NCI-H1105 (cell line): ENCODE results near the gene CAMK1D.

Experiments
- DNase-seq: peaks from one replicate; lab custom pipeline; 2025; lab: John Stamatoyannopoulos, UW

CAMK1D gene

GRCh38 chr10:12403119-12403518, 53.8 kb downstream of the CAMK1D start:
- DNase-seq, result no peak

DNA sequence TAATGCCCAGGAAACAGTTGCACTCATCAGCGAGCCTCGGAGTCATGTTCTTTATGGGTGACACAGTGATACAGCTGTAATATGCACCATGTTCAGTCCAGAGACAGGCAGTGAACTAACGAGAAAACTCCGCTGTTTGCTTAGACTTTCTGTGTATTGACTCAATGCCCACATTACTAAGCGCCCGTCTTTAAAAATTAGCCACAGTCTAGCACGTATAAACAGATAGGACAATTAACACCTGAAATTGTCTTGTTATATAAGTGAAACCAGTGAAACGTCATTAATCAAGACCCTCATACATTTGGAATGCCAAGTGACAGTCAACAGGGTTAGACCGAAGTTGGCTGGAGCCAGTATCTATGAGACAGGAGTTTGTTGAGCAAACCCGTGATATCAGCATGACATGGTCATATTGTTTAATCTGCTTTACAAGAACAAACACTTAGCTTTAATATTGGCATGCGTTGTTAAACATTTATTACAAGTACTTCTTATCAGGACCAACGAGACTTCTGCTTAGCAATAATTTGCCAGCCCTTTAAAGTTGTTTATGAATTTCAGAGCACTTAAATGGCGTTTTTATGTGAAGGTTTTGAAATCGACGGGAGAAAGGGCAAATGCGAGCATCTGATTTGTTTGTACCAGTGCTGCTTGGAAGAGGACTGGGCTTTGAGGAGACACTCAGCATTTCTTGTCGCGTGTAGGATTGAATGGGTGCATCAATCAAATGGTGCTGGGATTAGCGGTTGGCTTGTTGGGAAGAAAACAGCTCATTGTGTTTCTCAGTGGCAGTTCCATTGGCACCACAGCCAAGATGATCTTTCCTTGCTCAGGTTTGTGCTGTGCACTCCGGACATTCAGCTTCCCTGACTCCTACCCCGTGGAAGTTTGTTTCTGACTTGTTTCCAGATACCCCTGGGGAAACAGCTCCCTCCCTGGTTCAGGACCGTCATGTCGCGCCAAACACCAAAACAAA, 56.3 kb downstream of the CAMK1D start:
- no peak for DNase-seq

DNA sequence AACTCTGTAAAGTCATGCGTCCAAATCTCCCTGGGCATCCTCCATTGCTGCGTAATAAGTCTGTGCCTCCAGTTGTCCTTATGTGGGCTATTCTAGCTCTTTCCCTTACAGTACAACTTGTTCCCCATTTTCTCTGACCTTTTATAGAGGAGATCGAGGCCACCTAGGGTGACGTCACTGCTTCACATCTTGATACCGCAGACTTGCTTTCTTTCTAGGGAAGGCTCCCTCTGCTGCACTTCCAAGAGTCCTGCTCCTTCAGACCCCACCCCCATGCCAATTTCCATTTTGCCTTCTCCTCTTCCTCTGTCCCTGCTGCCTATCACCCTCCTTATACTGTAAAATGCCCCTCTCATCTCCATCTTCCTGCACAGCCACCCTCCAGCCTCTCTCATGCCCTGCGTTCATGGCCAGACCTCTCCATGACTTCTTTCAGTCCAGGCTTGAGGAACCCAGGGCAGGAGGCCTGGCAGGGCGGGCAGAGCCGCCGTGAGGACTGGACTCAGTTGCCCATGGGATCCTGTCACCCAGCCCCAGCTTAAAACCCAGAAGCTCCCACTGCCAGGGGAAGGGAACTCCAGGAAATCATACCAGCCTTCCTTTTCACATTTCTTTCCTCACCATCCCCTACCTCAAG, 57.5 kb downstream of the CAMK1D start:
- DNase-seq, result no peak

DNA sequence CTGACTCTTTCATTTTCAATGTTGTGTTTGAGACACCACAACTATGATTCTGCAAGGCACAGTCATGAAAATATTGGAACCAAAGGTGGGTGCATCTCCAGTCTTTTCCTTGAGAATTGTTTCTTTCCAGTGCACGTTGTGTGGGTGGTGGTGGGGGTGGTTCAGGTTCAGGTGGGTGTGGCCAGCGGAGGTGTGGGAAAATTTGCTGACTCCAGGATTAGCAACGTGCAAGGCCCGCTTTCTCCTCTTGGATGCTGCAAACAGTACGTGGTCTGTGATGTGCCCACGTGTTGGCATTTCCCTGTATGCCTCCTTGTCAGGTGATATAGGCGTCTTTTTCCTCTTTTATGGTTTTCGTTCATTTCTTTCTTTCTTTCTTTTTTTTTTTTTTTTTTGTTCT, 59.1 kb downstream of the CAMK1D start:
- no peak for DNase-seq

DNA sequence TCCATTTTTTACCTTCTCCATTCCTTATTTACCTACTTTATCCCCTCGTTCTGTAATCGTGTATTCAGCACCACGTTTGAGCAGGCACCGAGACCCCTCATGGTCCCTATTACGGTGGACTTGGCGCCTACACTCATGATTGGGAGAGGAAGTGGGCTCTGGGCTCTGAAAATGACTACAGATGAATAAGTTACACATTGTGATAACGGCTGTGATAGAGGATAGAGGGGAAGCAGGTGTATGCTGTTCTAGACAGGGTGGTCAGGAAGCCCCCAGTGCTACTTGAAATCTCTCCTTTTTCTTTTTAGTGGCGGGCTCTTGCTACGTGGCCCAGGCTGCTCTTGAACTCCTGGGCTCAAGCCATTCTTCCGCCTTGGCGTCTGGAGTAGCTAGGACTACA, 59.8 kb downstream of the CAMK1D start:
- DNase-seq, result no peak

DNA sequence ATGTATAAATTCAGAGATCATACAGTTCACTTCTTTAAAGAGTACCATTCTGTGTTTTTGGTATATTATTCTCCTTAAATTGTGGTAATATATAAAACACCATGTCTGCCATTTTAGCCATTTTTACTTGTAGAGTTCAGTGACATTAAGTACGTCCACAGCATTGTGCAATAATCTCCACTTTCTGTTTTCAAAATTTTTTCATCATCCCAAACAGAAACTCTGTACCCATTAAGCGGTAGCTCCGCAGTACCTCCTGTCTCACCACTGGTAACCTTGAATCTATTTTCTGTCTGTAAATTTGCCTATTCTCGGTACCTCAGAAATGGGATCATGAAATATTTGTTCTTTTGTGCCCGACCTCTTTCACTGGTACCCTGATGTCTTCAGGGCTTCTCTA, 60.3 kb downstream of the CAMK1D start:
- no peak for DNase-seq

DNA sequence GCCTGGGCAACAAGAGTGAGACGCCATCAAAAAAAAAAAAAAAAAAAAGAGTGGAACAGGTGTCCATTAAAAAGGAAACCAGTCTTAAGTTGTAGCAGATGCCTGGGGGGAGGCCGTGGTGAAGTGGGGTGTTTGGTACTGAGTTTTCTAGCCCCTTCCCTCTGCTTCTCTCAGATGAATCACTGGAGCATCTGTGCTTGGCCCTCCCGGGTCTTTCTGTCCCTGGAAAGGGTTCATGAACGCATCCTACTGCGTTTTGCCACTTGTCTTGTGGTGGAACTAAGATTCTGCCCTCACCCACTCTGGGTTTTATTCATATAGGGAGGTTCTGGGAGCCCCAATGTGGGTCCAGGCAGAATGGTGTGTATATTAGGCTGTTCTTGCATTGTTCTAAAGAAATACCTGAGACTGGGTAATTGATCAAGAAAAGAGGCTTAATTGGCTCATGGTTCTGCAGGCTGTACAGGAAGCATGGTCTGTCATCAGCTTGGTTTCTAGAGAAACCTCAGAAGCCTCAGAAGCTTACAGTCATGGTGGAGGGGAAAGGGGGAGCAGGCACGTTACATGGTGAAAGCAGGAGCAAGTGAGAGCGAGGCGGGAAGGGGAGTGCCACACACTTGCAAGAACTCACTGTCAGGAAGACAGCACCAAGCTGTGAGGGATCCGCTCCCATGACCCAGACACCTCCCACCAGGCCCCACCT, 63.5 kb downstream of the CAMK1D start:
- DNase-seq, result no peak

DNA sequence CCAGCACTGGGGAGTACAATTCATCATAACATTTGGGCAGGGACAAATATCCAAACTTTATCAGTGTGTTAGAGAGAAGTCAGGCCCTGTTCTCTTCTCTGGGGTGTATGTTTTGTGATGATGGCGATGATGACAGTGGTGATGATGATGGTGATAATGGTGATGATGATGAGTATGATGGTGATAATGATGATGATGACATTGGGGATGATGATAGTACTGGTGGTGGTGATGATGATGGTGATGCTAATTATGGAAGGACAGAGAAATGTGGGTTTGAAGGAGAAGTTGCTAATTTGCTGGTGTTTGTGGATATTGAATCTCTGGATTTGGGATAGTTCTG, 64.0 kb downstream of the CAMK1D start:
- DNase-seq, result no peak

DNA sequence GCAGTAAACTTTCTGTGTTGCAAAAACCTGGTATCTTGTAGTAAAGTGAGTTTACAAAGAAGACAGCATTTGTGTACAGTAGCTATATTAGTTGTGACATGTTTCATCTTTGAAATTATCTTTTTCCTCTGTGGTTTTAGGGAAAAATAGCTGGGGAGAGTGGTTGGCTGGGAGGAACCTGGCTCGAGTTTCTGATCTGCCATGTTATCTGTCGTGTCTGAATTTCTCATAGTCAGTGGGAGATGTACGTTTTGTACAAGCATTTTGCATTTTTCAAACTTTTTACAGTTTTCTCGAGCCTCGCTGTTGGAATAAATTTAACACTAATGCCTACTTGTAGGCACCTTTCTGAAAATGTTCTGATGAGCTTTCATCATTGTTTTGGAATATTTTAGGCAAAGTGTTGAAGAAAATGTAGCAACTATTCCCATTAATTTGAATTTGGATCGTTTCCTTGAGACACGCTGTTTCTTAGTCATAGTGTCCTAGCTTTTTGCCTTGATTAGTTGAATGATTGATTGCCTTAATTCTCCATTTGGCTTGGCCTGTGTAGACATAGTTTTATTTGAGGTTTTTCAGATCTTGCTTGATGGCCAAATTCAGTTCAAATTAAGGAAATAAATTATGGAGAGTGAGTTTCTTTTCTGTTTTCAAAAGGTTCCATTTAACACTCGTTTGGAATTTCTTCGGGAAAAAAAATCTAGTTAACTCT, 65.1 kb downstream of the CAMK1D start:
- no peak for DNase-seq

- no peak for DNase-seq
These were observed 67.2 kb downstream of the CAMK1D start for GRCh38 chr10:12416344-12417050.

GRCh38 chr10:12417331-12417730, 68.0 kb downstream of the CAMK1D start:
- no peak for DNase-seq

GRCh38 chr10:12418000-12418399, 68.7 kb downstream of the CAMK1D start:
- DNase-seq, result no peak

- no peak for DNase-seq
These were observed 69.4 kb downstream of the CAMK1D start for GRCh38 chr10:12418725-12419261.

GRCh38 chr10:12419262-12419847, 70.0 kb downstream of the CAMK1D start:
- DNase-seq, result no peak

DNA sequence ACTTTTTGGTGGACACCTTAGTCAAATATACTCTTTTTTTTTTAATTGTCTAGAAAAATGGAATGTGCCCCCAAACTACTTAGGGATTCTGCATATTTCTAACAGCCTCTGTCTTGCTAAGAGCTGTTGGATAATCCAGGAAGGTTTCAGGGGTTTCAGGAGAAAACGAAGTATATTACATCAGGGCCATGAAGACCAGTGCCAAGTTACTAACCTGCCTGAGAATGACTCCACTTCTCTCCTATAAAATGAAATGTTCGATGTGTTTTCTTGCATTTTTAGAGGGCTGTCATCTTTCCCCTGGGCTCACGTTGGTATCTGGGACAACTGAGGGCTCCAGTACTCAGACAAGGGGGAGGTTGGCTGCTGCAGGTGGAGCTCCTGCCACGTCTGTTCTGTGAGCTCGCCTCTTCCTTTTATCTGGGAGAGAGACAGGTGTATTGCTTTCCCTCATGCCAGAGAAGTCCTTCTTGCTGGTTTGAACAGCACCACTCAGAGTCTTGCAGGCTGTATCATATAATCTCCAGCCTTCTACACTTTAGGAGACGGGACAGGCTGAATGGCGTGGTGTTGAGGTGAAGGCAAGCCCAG, 71.3 kb downstream of the CAMK1D start:
- DNase-seq, result no peak

GRCh38 chr10:12422189-12422588, 72.8 kb downstream of the CAMK1D start:
- DNase-seq, result no peak

DNA sequence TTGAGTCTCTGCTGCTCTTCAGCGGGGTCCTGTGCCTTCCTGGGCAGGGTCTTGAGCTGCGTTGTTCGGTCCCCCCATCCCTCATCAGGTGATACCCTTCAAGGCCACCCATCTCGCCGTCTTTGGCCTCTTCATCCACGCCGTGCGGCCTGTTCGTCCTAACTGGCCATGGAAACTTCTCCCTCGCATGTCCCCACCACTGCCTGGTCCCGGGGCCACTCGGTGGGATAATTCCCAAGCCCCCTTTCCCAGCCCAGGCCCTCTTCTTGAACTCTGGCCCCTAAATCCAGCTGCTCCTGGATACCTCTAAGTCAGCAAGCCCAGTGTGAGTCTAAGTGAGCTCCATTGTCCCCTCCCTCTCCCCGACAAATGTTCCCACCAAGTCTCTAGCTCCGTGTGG, 74.5 kb downstream of the CAMK1D start:
- DNase-seq, result no peak

DNA sequence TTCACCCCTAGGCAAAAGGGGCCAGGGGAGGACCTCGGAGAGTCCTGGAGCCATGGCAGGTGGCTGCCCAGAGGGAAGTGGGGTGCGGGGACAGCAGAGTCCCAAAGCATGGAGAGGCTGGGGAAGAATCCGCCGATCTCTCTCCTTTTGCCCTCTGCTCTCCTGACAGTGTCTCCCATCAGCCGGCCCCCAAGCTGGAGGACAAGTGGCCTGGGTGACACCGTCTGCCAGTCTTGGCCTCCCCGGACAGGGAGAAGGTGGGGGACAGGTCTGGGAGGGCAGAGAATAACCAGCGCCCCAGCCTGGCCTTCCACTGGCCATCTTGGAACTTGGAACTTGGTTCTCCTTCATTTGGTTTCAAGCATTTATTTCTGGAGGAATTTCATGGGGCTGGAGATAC, 77.9 kb downstream of the CAMK1D start:
- DNase-seq, result no peak

DNA sequence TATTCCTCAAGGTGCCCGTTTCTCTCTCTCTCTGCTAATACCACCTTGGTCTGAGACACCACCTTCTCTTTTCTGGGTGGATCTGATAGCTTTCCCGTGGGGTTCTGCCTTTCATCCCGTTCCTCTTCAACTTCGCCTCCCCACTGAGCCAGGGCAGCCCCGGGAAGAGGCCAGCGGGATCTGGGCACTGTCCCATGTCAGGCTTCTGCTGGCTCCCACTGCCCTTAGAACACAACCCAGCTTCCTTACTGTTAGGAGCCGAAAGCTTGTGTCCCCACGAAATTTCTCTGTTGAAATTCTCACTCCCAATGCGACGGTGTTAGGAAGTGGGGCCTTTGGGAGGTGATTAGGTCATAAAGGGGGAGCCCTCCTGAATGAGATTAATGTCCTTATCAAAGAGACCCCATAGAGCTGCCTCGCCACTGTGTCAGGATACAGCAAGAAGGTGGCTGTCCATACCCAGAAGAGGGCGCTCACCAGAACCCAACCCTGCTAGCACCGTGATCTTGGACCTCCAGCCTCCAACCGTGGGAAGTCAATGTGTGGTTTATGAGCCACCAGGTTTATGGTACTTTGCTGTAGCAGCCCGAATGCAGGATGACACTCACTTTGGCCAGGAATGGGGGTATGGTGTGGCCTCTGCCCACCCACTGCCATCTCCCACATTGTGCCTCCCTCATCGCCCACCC, 79.2 kb downstream of the CAMK1D start:
- no peak for DNase-seq

GRCh38 chr10:12430406-12430982, 81.1 kb downstream of the CAMK1D start:
- no peak for DNase-seq
